Measurements from ENCODE around the gene TTC12.

Gene TTC12

DNA sequence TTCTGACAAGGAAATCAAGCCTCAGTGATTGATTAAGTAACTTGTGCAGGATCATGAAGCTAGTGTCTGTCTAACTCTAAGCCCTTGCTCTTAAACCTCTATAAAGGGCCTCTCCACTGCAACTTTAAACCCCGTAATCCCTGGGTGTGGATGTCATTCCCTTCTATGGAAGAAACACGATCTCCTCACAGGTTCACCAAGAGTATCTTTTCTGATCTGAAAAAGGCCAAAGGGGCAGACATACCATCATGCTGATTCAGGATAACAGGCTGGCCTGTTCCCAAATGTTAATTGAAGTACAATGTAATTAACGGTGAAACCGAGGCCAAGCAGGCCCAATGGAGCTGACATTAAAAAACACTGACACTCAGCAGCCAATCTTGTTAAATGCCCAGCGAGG lies 17.1 kb downstream of the TTC12 start:
- no peak for DNase-seq

DNA sequence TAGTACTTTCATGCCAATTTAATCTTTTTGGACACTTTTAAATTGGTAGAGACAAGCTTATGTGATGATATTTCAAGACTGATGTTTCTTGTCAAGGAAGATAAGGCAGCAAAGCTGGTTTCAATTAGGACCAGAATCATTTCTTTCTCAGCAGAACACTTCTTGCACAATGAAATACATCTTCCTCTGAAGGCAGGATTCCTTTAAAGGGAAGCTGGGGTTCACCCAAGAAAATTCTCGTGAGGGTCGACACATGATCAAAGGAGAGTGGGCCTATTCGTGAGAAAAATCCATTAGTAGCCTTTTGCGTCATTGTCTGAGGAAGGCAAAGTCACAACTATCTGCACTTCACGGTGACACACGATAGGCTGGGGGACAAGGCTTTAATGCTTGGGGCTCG lies 17.6 kb downstream of the TTC12 start:
- DNase-seq, result no peak

DNA sequence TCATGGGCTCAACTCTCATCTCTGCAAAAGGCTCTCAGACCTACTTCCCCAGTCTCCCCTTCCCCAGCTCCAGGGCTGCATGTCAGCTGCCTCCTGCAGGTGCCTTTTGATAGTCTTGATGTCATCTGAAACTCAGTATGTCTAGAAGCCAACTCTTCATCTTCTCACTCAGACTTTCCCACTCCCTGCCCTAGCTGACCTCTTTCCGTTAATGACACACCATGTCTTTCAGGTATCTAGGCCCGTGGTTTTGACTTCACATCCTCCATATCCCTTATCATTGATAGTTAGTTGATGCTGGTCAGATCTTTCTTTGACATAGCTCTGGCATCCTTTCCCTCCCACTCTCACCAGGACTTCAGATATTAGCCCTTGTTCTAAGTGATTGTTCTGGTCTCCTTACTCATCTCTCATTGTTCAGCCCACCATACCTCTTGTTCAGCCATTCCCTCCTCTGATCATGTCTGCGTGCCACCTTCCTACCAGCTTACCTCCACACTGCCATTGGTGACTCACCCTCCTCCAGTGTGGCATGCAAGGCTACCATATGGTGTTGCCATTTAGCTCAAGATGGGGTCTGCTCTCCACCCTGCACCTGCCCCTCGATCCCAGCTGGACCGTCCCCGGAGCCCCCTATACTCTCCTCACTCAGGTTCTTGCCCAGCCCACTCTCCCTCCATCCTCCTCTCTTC lies 18.4 kb downstream of the TTC12 start:
- DNase-seq, result no peak

DNA sequence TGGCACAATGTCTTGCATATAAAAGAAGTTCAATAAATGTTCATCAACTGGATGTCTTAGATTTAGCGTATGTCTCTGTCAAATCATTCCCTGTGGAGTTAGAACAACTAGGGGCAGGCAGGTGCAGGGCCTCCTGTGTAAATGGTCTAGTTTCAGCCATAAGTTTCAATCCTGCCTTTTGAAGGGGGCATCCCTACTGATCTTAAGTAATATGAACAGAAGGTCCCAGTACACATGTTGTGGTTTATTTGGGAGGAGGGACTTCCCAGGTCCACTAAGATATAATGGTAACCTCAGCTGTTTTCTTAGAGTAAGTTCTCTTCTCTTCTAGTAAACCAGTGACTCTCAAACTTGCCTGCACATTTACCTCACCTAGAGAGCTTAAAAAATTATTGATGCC lies 19.8 kb downstream of the TTC12 start:
- DNase-seq, result no peak

DNA sequence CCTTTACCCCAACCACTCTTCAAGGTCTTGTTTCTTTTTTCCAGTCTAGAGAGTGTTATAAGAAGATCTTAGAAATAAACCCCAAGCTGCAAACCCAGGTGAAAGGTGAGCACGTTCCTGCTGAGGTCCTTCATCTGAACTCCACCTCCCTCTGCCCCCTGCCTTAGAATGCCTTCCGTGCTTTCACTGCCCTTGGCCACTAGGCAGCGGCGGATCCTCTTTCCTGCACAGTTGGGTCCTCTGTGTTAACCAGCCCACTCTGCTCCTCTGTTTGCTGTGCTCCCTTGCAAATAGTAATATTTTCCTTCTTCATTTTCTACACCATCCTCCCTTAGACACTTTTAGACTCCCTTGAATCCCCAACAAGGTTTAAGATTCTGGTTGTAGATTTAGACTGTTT lies 24.3 kb downstream of the TTC12 start:
- no peak for DNase-seq

DNA sequence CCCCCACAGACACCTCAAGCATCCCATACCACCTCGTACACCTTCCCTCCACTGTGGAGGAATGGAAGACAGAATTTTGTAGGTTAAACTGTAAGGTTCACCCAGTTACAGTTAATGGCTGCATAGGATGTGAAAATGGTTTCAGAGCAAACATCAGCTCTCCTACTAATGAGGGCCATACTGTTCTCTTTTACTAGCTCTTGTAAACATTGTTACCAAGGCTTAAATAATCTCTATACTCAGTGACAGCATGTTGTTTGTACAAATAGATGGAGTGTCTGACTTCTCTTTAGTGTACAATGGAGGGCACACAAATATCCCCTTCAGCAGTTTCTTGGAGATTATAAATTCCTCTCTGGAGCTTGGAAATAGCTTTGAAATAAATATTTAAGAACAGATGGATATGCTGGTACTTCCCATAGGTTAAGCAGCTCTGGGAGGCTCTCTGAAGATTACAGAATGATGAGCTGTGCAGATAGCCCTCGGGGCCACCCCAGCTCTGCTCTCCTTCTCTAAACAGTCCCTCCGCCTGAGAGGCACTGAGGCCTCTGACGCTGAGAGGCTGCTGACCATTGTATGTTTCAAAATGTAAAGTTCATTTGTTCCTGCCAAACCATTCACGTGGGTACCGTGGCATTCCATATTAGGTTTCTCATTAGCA lies 25.7 kb downstream of the TTC12 start:
- no peak for DNase-seq

DNA sequence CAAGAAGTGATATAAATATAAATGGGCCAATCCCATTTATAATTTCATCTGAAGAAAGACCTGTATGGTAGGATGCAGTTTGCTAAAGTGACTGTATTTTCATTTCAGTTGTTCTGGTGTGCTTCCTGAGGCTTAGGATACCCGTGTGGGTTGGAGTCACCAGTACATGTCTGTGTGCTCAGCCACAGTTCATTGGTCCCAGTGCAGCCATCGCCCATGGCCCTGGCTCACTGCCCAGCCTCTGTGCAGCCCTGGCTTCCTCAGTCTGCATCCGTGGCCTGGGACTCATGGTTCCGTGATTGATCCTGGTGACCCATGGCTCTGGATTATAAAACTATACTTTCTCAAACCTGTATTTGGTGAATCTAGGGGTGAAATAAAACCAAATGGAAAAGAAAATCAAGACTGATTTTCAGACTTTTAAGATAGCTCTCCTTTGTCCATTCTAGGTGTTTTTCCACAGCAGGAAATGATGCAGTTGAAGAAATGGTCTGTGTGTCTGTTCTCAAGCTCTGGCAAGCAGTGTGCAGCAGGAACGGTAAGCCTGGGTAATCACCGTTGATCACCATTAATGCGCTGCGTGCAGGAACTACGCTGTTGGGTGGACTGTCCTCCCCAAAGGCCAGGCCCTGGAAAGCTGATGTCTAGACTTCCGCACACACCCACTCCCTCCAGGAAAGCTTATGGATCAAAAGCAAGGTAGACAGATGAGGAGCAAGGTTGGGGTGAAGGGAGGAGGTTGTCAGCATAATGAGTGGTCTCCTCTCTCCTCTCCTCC lies 27.2 kb downstream of the TTC12 start:
- DNase-seq, result no peak

DNA sequence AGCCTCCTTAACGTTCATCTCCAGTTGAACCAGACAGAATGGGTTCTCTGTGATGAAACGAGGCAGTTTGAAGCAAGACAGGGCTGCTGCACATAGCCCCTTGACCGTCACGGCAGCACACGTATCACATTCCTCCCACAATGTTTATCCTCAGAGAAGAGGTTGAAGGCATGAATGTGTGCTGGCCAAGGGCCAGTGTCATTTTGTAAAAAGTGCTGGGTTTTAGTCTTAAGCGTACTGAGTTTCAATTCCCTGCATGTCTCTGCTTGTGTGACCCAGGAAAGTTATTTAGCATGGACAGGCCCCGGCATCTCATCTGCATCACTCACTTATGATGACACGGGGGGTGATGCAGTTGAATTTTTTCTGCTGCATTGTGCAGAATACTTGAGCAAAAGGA lies 31.6 kb downstream of the TTC12 start:
- no peak for DNase-seq

DNA sequence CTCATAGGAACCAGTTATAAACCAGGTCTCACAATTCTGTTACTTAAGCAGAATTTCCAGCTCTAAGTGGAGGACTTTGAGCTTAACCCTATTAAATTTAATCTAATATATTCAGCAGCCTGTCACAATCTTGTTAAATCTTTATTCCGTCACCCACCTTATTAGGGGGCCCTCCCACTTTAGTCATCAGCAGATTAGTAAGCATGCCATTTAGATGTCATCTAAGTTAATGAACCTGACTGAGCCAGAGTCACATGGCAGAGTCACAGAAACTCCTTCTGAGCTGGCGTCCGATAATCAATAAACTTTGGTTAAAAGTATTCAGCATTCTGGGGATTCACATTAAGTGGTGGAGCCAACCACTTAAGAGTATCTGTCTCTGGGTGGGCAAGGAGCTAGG lies 35.1 kb downstream of the TTC12 start:
- no peak for DNase-seq

DNA sequence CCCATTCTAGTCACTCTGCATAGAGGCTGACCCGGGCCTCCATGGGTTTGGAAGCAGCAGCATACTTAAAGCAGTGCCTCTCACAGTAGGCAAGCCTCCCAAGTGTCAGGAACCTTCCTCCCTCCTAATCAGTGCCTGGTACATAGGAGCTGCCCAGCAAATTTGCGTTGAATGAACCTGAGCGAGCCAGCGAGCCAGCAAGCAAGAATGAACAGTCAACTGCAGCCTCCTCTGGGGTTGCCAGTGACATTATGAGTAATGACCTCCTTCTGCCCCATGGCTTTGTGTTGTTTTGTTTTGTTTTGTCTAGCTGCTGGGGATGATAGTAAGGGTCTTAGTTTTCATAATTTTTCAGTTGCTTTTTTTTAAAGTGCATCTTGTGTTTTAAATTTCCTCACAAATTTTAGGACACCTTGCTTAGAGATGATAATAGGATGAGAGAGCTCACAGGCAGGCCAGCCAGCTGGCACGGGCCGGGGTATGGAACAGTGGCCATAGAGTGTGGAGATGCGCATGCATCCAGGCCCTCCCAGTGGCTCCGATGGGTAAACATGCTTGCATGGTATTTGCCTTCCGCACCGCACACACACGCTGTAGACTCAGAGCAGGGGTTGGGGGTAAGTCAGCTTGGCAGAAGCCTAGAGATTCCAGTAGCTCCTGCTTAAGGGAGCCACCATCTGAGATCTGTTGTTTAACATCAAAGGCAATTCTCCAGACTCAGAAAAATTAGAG lies 36.1 kb downstream of the TTC12 start:
- DNase-seq, result peak; percentile 69 to 75

DNA sequence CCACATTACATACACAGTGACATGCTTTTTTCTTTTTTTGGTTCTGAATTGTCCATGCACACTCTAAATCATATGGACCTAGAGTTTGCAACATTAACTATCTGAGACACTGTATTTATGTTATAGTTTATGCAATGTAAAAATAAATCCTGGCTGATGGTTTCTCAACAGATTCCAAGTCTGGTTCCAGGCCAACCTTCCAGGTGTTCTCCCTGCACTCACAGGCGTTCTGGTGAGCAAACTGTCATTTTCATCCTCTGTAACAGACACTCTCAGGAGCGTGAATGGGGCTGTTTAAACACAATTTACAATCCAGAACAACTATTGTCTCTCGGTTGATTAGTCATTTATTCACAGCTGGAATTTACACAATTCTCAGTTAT lies 36.7 kb downstream of the TTC12 start:
- no peak for DNase-seq

DNA sequence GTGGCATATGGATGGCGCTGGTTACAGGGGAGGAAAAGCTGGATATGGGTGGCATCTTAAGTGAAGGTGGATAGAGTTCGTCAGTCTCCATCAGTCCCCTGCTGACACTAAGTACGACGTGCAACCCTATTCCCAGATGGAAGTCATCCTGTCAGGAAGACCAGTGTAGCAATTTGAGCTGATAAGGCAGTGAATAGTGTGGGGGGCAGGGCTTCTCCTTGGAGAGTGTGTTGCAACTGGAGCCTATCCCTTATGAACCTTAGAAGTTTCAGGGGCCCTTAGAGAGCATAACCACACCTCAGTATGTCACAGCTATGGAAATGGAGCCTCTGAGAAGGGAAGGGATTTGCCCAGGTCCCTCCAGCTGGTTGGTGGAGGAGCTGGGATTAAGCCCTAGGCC lies 37.1 kb downstream of the TTC12 start:
- no peak for DNase-seq

DNA sequence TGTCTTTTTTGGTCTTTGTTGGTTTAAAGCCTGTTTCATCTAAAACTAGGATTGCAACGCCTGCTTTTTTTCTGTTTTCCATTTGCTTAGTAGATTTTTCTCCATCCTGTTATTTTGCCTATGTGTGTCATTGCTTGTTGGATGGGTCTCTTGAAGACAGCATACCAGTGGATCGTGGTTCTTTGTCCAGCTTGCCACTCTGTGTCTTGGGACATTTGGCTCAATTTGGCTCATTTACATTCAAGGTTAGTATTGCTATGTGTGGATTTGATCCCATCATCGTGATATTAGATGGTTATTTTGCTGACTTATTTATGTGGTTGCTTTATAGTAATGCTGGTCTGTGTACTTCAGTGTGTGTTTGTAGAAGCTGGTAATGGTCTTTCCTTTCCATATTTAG lies 41.8 kb downstream of the TTC12 start:
- DNase-seq, result no peak

DNA sequence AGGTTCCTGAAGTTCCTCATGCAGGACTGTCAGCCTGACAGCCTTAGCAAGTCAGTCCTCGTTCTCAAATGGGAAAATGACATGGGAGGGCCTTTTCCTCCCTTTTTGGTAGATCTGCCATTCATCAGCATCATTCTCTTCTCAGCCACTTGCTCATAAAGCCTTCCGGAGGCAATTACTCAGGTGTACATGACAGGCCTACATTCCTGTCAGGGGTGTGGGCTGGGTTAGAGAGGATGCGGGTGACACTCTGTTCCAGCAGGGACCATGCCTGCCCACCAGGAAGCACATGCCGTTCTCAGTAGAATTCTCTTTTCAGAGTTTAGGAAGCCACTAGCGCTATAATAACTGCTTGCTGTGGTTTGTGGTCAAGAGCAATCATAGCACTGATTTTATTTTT lies 49.0 kb downstream of the TTC12 start:
- no peak for DNase-seq

DNA sequence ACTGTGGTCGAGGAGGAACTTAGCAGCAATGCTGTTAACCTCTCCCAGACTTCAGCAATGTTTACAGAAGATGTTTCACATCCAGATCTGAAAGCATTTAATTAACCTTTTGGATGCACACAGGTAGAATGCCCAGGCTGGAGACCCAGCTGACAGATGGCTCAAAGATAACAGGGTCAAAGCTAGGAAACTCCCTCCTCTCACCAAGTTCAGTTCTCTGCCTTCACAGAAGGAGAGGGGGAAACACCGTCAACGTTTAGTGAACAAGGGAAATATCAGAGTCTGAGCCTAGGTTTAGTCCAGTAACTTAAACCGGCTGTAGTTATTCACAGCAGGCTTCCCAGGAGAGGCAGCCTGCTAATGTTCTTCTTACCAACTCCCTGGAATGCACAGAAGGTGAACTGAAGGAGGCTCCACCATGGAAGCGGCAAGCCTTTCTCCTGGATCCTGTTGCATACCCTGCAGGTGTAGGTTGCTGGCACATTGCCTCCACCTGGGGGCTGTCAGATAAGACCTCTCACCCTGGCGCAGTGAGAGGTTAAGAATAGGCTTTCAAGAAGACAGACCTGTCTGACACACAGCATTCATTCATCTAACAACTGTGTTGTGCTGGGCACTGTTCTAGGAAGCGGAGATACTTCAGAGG lies 49.7 kb downstream of the TTC12 start:
- no peak for DNase-seq

DNA sequence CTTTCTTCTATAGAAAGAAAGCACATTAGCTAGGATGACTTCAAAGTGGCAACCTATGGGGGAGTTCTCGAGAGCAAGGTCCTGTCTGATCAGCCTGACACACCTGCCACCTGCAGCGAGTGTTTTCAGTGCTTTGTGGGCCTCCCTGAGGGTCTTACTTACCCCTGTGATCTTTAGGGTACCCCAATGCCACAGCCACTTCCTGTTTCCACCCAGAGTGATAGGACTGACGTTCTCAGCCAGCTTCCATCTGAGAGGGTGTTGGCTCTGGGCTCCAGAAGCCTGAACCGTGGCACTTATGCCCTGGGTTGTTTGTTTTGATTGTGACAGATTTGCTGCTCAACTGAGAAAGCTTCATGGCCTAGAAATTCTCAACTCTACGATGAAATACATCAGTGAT lies 51.5 kb downstream of the TTC12 start:
- no peak for DNase-seq

DNA sequence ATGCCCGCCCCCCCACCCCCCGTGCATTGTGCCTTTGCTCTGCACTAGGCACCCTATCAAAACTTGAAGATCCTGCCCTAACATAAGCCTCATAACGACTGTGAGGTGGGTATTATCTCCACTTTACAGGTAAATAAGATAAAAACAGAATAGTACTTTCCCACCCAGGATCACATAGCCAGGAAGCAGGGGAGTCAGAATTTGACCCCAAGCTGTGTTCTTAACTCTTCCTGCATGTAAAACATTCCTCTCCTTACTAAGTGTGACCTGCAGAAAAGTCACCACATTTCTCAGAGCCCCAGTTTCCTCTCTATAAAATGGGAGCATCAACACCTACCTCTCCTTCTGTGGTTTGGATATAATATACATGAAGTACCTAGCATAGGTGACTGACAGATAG lies 55.0 kb downstream of the TTC12 start:
- no peak for DNase-seq

DNA sequence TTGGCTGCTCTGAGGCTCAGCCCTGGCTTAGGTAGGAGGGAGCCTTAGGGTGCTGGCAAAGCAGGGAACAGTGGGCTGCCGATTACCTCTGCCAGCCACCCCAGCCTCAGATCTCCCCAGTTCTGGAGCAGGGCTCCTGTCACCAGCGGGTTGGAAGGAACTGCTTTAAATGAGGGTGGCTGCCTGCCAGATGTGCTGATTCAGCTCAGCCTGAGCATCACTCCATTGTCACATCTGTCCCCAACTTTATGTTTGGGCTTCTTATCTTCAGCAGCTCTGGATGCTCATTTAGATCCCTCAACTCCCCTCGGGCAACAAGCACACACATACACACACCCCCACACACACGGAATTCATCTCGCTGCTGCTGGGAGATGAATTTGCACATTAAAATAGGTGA lies 56.3 kb downstream of the TTC12 start:
- no peak for DNase-seq

DNA sequence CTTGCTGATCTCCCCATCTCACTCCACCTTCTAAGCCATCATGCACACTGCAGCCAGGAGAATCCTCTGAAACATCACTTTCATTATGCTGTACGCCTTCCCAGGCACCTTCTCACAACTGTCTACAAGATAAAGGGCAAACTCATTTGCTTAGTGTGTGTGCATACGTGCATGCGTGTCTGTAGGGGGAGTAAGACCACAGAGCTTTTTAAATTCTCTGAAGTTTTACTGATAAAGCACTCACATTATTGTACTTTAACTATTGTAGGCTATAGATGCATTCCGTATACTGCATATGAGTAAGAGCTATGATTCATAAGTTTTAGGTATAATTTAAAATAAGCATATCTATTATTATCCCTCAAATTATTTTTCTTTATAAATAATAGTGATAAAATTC lies 57.9 kb downstream of the TTC12 start:
- DNase-seq, result no peak

DNA sequence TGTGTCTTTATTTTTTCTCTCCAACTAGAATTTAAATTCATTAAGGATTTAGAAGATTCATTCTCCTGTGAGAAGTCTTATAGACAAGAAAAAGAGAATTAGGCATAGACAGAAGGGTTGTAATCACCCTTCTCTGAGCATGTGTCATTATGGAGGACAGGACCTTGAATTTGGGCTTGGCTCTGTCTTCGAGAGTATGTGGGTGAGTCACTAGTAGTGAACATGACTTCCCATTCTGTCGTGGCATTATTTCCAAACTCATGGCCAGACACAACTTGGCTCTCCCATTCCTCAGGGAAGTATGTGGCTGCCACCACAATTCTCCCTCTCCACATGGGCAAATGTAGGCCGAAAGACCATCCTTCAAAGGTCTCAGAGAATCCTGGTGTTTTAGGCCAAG lies 58.9 kb downstream of the TTC12 start:
- DNase-seq, result no peak

DNA sequence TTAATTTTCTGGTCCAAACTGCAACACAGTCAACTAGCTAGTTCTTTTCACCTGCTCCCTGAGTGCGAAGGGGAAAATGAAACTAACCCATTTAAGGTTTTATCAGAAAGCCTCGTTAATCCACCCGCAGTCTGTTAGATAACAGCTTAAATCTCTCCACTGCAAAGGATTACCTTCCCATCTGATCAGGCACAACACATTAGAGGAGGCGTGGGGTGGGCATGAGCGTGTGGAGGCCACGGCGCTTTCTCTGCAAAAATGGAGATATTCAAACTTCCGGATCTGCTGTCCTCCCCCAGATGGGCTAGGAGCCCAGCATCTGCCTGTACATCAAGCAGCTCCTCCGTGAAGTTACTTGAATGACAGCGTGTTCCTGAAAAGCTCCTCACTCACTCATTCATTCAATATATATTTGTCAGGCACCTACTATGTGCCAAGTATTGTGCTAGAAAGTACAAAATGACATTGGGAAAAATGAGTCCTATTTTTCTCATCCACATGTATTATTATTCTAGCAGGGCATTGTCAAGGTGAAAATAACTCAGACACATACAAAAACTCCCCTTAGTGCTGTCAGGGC lies 59.7 kb downstream of the TTC12 start:
- no peak for DNase-seq

DNA sequence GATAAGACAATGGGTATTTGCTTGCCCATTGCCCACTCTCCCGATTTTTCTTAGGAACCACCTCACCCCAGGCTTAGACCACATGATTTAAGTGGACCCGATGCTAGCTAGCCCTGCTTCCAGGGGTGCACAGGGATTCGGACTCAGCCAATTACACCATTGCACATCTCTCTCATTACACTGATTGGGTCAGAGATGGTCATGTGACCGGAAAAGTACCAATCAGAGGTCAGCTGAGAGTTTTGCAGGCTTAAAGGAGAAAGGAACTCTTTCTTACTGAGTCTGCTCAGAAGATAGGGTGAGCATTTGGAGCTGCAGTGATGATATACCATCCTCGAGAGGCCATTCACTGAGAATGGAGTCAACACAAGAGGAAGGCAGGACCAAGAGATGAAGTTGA lies 61.0 kb downstream of the TTC12 start:
- DNase-seq, result no peak

DNA sequence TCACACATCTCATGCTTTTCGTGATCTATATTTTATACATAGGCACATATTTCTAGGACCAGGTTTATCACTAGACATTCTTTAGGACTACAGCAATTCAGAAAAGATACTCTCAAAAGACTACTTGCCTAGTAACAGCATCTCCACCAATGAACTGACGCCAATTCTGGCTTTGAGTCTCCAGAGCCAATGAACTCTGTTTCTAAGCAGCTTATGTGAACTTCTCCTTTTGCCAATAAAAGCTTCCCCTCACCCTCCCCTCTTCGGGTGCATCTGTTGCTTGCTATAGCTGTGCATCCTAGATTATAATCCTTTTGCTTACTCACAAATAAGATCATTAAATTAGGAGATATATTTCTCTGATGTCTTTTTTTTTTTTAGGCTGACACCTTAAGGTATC lies 61.8 kb downstream of the TTC12 start:
- DNase-seq, result no peak

All from SHP77 (cell line).